Endodermal cell (in vitro differentiated cells): Measurements from ENCODE around the gene NSUN2. TPM values are rescaled to one million over a fixed set of nuclear protein-coding genes. Genes with fewer than 3 reads are reported as not detected.

Experiments used
- DNase-seq: peaks from one replicate; pipeline ENCODE4 v3.0.0-alpha.2; 2017
- H3K27ac ChIP-seq: 2 replicates; pipeline ENCODE4 v1.5.1; 2013; ENCODE audit warnings: mild to moderate bottlenecking, low read depth, low read length, moderate library complexity
- H3K27me3 ChIP-seq: 2 replicates; pipeline ENCODE4 v1.6.1; 2013; ENCODE audit warnings: mild to moderate bottlenecking, low read length, moderate library complexity; ENCODE audit not compliant: insufficient read depth, control insufficient read depth, poor library complexity, severe bottlenecking
- H3K36me3 ChIP-seq: 2 replicates; pipeline ENCODE4 v1.7.0; 2013; ENCODE audit warnings: mild to moderate bottlenecking, low read length, moderate library complexity; ENCODE audit not compliant: control insufficient read depth, insufficient read depth
- H3K4me1 ChIP-seq: one replicate; pipeline ENCODE4 v1.7.0; 2013; ENCODE audit warnings: low read length; ENCODE audit not compliant: control insufficient read depth, insufficient read depth
- H3K4me3 ChIP-seq: 2 replicates; pipeline ENCODE4 v1.5.1; 2013; ENCODE audit warnings: mild to moderate bottlenecking, low read length, moderate library complexity
- H3K9ac ChIP-seq: 2 replicates; pipeline ENCODE4 v1.6.1; 2013; ENCODE audit warnings: mild to moderate bottlenecking, low read length, moderate library complexity; ENCODE audit not compliant: poor library complexity, severe bottlenecking; ENCODE audit errors: extremely low read depth
- H3K9me3 ChIP-seq: 2 replicates; pipeline ENCODE4 v1.6.1; 2013; ENCODE audit warnings: mild to moderate bottlenecking, low read length, moderate library complexity; ENCODE audit not compliant: control insufficient read depth
- H3K27ac Mint-ChIP-seq: 2 replicates; pipeline ENCODE4 v1.8.0; 2020; ENCODE audit warnings: mixed read lengths
- H3K27me3 Mint-ChIP-seq: 2 replicates; pipeline ENCODE4 v1.8.0; 2021; ENCODE audit warnings: mild to moderate bottlenecking, mixed read lengths; ENCODE audit not compliant: insufficient read depth
- H3K36me3 Mint-ChIP-seq: 2 replicates; pipeline ENCODE4 v1.8.0; 2020; ENCODE audit warnings: low read depth, mixed read lengths
- H3K4me1 Mint-ChIP-seq: 2 replicates; pipeline ENCODE4 v1.8.0; 2020; ENCODE audit warnings: mixed read lengths
- H3K4me3 Mint-ChIP-seq: 2 replicates; pipeline ENCODE4 v1.8.0; 2020; ENCODE audit warnings: mild to moderate bottlenecking, moderate library complexity, mixed read lengths
- H3K9me3 Mint-ChIP-seq: 2 replicates; pipeline ENCODE4 v1.8.0; 2020; ENCODE audit warnings: mild to moderate bottlenecking, mixed read lengths
- CTCF ChIP-seq: fragments of 200-600 bp; sonication (generic); conservative IDR thresholded peaks from 2 replicates; pipeline ENCODE4 v1.5.0; 2021; ENCODE audit warnings: antibody characterized with exemption, mild to moderate bottlenecking
- WGBS, 2 experiments: methylation state at CpG; one replicate each; pipeline versions ENCODE4 v1.1.5 to v1.1.7; 2013; ENCODE audit warnings: missing lambda C conversion rate in 2 of 2, mixed read lengths in 1 of 2; ENCODE audit not compliant: insufficient coverage in 1 of 2, insufficient read length in 1 of 2; 5-methylcytosine and 5-hydroxymethylcytosine counted together
- total RNA-seq, 2 donors: library from RNA; stranded (reverse); fragmentation: NEBNext Ultra II Directional in 1 of 2; extraction: Animal tissue kit (Norgen Biotek cat#: 25700) in 1 of 2; gene quantifications; 2 replicates in 1 of 2; 3 replicates in 1 of 2; pipeline ENCODE4 v1.2.1, GENCODE V29; 2021

NSUN2 gene
- total RNA-seq, 2 donors from 2014 or later = 71.8 to 90.8 TPM

GRCh38 chr5:6680922-6681321 is 48.1 kb upstream of the NSUN2 start:
- H3K36me3 Mint-ChIP-seq = no peaks in the 10 kb centered on the region
- WGBS, 2 experiments = 56 to 68% methylated on average over 3 to 6 of the region's 6 CpGs
- no peak overlapping the region for H3K4me3 Mint-ChIP-seq
- H3K9me3 Mint-ChIP-seq = peaks cover 3% of the 10 kb centered on the region
- Histone ChIP-seq H3K4me1 (no peaks in the 10 kb centered on the region), H3K27me3 (peaks cover 40% of the 10 kb centered on the region), H3K9ac (no peak overlapping the region), H3K4me3 (no peak overlapping the region), H3K9me3 (no peaks in the 10 kb centered on the region), H3K27ac (no peak overlapping the region), H3K36me3 (no peaks in the 10 kb centered on the region)
- H3K4me1 Mint-ChIP-seq = no peaks in the 10 kb centered on the region
- H3K27me3 Mint-ChIP-seq = peaks cover 24% of the 10 kb centered on the region
- no peak overlapping the region for H3K27ac Mint-ChIP-seq
- DNase-seq = no peak
- TF ChIP-seq CTCF = no peak

- H3K4me3 Mint-ChIP-seq = no peak overlapping the region
- H3K36me3 ChIP-seq = peaks cover 4% of the 10 kb centered on the region
- H3K4me1 Mint-ChIP-seq = no peaks in the 10 kb centered on the region
- H3K27me3 Mint-ChIP-seq = peaks cover 15% of the 10 kb centered on the region
- 81 to 100% methylated on average over 1 of the region's 1 CpG for WGBS, 2 experiments
- H3K9me3 Mint-ChIP-seq = peaks cover 14% of the 10 kb centered on the region
- H3K27ac ChIP-seq = no peak overlapping the region
- no peak for TF ChIP-seq CTCF
- H3K4me3 ChIP-seq = no peak overlapping the region
- peaks cover 8% of the 10 kb centered on the region for H3K36me3 Mint-ChIP-seq
- DNase-seq = no peak
- no peaks in the 10 kb centered on the region for H3K4me1 ChIP-seq
- H3K27ac Mint-ChIP-seq = no peak overlapping the region
- H3K9me3 ChIP-seq = peaks cover 2% of the 10 kb centered on the region
- no peak overlapping the region for H3K9ac ChIP-seq
- peaks cover 25% of the 10 kb centered on the region for H3K27me3 ChIP-seq
Measured at GRCh38 chr5:6678385-6678784, 45.5 kb upstream of the NSUN2 start.

- TF ChIP-seq CTCF = no peak
- Mint-ChIP-seq H3K4me1 (no peaks in the 10 kb centered on the region), H3K27me3 (peaks cover 13% of the 10 kb centered on the region), H3K9me3 (peaks cover 20% of the 10 kb centered on the region), H3K27ac (no peak overlapping the region), H3K4me3 (no peak overlapping the region), H3K36me3 (peaks cover 20% of the 10 kb centered on the region)
- Histone ChIP-seq H3K4me1 (no peaks in the 10 kb centered on the region), H3K27me3 (peaks cover 15% of the 10 kb centered on the region), H3K27ac (no peak overlapping the region), H3K36me3 (peaks cover 7% of the 10 kb centered on the region), H3K9ac (no peak overlapping the region), H3K4me3 (no peak overlapping the region), H3K9me3 (peaks cover 11% of the 10 kb centered on the region)
- DNase-seq = no peak
- 76 to 78% methylated on average over 1 to 2 of the region's 2 CpGs for WGBS, 2 experiments
Measured at GRCh38 chr5:6676702-6677101, 43.9 kb upstream of the NSUN2 start.
